ENCODE measurements around the gene DNAAF1.

GRCh38 chr16:84141143-84141670 is 3.9 kb upstream of the DNAAF1 start:
- TF ChIP-seq, protein P1, sequence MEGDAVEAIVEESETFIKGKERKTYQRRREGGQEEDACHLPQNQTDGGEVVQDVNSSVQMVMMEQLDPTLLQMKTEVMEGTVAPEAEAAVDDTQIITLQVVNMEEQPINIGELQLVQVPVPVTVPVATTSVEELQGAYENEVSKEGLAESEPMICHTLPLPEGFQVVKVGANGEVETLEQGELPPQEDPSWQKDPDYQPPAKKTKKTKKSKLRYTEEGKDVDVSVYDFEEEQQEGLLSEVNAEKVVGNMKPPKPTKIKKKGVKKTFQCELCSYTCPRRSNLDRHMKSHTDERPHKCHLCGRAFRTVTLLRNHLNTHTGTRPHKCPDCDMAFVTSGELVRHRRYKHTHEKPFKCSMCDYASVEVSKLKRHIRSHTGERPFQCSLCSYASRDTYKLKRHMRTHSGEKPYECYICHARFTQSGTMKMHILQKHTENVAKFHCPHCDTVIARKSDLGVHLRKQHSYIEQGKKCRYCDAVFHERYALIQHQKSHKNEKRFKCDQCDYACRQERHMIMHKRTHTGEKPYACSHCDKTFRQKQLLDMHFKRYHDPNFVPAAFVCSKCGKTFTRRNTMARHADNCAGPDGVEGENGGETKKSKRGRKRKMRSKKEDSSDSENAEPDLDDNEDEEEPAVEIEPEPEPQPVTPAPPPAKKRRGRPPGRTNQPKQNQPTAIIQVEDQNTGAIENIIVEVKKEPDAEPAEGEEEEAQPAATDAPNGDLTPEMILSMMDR (IDR thresholded peaks at IDR 0.05) = no peak
- TF ChIP-seq POLR2A (IDR thresholded peaks at IDR 0.05) = no peak

Data from tibial nerve (tissue), 3 donors.